Neural cell (in vitro differentiated cells): ENCODE results near the gene NGEF.

Experiments used
- MXI1 ChIP-seq: fragments of 450-650 bp; conservative IDR thresholded peaks from 2 replicates; pipeline ENCODE4 v1.6.1; 2014; ENCODE audit warnings: antibody characterized with exemption, mild to moderate bottlenecking; ENCODE audit not compliant: poor library complexity, severe bottlenecking
- POLR2AphosphoS5 ChIP-seq: IDR thresholded peaks from 2 replicates; pipeline ENCODE4 v1.6.1; 2012
- RAD21 ChIP-seq: fragments of 450-650 bp; conservative IDR thresholded peaks from 2 replicates; pipeline ENCODE4 v1.6.1; 2014; ENCODE audit warnings: antibody characterized with exemption, mild to moderate bottlenecking, moderate library complexity
- TF ChIP-seq, protein P1 (sequence below): fragments of 450-650 bp; IDR thresholded peaks from 2 replicates; pipeline ENCODE4 v1.5.1; 2014; ENCODE audit warnings: antibody characterized with exemption, mild to moderate bottlenecking, moderate library complexity; ENCODE audit not compliant: poor library complexity, severe bottlenecking

- no peak for TF ChIP-seq POLR2AphosphoS5
- TF ChIP-seq MXI1, result no peak
- TF ChIP-seq, protein P1, sequence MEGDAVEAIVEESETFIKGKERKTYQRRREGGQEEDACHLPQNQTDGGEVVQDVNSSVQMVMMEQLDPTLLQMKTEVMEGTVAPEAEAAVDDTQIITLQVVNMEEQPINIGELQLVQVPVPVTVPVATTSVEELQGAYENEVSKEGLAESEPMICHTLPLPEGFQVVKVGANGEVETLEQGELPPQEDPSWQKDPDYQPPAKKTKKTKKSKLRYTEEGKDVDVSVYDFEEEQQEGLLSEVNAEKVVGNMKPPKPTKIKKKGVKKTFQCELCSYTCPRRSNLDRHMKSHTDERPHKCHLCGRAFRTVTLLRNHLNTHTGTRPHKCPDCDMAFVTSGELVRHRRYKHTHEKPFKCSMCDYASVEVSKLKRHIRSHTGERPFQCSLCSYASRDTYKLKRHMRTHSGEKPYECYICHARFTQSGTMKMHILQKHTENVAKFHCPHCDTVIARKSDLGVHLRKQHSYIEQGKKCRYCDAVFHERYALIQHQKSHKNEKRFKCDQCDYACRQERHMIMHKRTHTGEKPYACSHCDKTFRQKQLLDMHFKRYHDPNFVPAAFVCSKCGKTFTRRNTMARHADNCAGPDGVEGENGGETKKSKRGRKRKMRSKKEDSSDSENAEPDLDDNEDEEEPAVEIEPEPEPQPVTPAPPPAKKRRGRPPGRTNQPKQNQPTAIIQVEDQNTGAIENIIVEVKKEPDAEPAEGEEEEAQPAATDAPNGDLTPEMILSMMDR, result no peak
- no peak for TF ChIP-seq RAD21
These were observed 10.1 kb upstream of the NGEF start for GRCh38 chr2:233023007-233023760.
